Stomach (tissue), 4 donors: ENCODE results near the gene KLHDC7B.

Source experiments
- CTCF ChIP-seq, 7 experiments: fragments of 450-650 bp in 4 of 7; fragments of 200-600 bp in 3 of 7; sonication (generic) in 3 of 7; IDR thresholded peaks; one replicate each; pipeline ENCODE4 v1.5.1; 2016 to 2019; ENCODE audit warnings: antibody characterized with exemption in 7 of 7, control low read depth in 2 of 7, mild to moderate bottlenecking in 1 of 7
- POLR2A ChIP-seq, 4 donors: fragments of 450-650 bp; IDR thresholded peaks; one replicate each; pipeline ENCODE4 v1.6.1; 2016; ENCODE audit warnings: antibody characterized with exemption in 4 of 4, control low read depth in 2 of 4, mild to moderate bottlenecking in 1 of 4, moderate library complexity in 1 of 4

- TF ChIP-seq CTCF (IDR thresholded peaks at IDR 0.05) (no peak), POLR2A (IDR thresholded peaks at IDR 0.05) (no peak)
Measured at GRCh38 chr22:50536226-50536625, 9.5 kb upstream of the KLHDC7B start.
